DMS53 treated with DMSO at 0.1 percent for 48 hours (cell line): ENCODE results near the gene ARHGAP27.
"Not testable (repeated sequence)": the region's sequence is repeated elsewhere in the genome, so short reads cannot be mapped to it uniquely, and the experiment has no call there.

Experiments used
- DNase-seq: peaks from one replicate; lab custom pipeline; 2025; ENCODE audit not compliant: unreplicated experiment; lab: John Stamatoyannopoulos, UW

The ARHGAP27 gene

GRCh38 chr17:45446872-45447625 lies 14.4 kb upstream of the ARHGAP27 start:
- DNase-seq, result not testable (repeated sequence)

GRCh38 chr17:45445901-45446743 lies 13.5 kb upstream of the ARHGAP27 start:
- not testable (repeated sequence) for DNase-seq

DNA sequence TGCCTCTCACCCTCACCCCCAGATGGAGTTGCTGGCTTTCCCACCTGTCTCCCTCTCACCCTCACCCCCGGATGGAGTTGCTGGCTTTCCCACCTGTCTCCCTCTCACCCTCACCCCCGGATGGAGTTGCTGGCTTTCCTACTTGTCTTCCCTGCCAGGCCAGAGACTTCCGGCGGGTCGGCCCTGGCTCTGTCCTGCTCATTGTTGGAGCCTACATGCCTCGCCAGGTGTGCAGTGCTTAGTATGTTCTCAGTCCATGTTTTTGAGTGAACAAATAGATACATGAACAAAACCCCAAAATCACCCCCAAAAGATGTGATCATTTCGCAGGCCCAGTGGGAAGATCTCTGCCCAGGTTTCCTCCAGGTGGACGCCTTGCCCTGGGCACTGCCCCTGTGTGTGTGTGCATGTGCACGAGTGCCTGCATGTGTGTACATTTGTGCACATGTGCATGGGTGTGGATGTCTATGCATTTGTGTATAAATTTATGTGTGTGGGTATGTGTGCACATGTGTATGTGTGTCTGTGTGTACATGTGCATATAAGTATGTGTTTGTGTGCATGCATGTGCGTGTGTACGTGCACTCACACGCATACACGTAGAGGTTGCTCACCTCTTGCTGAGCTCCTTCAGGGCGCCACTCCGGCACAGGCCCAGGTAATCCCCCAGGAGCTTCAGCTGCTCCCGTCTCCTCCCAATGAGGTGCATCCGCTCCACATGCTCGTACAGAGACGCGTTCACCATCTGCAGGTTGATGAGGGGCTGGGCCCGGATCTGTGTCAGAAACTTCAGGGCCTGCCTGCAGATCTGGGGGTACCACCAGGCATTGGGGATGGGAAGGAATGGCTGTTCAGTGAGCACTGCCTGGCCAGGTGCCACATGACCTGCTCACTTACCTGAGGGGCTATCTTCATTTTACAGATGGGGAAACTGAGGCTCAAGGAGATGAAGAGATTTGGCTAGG lies 12.5 kb upstream of the ARHGAP27 start:
- DNase-seq, result not testable (repeated sequence)

DNA sequence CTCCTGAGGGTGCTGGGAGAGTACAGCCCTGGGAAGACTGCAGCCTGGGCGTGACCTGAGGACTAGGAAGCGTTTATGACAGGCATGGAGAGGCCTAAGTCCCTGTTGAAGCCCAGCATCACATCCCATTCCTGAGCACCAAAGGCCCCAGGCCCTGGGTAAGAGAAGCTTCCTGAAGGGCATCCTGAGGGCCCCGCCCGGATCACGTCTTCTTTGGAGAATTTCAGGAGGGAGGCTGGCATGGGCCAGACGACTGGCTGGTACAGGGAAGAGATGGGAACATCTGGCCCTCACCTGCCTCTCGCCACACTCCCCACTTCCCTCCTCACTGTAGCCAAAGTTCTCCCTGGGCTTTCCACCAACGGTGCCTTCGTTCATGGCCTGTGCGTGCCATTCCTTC lies 11.6 kb upstream of the ARHGAP27 start:
- DNase-seq, result not testable (repeated sequence)

- not testable (repeated sequence) for DNase-seq
Measured at GRCh38 chr17:45443371-45444260, 10.9 kb upstream of the ARHGAP27 start.

GRCh38 chr17:45441526-45442310 lies 9.0 kb upstream of the ARHGAP27 start:
- no peak for DNase-seq

- DNase-seq, result not testable (repeated sequence)
Measured at GRCh38 chr17:45440839-45441515, 8.3 kb upstream of the ARHGAP27 start.

DNA sequence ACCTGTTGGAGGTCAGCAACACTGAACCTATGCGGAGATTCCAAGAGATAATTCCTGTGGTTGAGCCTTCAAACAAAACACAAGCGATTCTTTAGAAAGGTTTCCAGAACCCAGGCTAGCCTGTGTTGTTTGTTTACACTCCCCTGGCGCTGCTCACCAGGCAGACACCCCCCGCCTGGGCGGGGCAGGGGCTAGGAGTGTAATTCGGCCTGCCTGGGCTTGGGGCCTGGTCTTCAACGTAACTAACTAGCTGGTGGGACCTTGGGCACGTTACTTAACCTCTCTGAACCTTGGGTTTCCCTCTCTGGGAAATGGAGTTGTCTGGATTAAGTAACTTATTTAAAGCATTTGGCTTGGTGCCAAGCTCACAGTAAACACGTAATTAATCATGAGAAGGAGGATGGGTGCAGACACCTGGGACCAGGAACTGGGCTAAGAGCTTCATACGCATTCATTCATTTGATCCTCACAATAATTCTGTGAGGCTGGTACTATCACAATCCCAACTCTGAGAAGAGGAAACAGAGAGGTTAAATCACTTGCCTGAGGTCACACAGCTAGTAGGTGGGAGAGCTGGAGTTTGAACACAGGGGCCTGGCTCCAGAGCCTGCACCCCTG lies 7.6 kb upstream of the ARHGAP27 start:
- no peak for DNase-seq

DNA sequence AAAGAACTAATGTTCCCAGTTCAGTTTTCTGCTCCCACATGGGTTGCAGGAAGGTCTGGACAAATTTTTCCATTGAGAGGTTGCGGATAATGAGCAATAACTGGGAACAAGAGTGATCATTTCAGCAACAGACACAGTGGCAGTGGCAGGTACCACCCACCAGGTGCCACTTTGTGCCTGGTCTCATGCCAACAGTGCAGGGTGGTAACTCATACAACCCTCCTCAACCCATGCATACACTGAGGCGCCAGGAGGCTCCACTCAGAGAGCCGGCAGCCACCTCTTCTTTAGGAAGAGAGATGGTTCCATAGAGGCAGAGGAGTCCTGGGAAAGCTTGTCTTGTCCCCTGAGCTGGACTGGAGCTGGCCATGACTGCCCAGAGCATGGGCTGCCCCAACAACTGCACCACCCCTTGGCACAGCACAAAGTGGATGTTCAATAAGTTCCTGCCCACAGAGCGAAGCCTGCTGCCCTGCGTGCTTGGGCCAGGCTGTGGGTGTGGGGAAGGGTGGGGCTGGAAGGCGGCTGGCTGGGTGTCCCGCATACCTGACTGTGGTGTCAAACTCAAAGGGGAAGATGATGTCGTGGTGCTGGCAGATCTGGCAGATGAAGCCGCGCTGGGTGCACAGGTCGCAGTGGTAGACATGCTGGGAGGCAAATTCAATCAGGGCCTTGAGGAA lies 6.4 kb upstream of the ARHGAP27 start:
- no peak for DNase-seq

- DNase-seq, result no peak
Measured at GRCh38 chr17:45437465-45438283, 5.0 kb upstream of the ARHGAP27 start.

DNA sequence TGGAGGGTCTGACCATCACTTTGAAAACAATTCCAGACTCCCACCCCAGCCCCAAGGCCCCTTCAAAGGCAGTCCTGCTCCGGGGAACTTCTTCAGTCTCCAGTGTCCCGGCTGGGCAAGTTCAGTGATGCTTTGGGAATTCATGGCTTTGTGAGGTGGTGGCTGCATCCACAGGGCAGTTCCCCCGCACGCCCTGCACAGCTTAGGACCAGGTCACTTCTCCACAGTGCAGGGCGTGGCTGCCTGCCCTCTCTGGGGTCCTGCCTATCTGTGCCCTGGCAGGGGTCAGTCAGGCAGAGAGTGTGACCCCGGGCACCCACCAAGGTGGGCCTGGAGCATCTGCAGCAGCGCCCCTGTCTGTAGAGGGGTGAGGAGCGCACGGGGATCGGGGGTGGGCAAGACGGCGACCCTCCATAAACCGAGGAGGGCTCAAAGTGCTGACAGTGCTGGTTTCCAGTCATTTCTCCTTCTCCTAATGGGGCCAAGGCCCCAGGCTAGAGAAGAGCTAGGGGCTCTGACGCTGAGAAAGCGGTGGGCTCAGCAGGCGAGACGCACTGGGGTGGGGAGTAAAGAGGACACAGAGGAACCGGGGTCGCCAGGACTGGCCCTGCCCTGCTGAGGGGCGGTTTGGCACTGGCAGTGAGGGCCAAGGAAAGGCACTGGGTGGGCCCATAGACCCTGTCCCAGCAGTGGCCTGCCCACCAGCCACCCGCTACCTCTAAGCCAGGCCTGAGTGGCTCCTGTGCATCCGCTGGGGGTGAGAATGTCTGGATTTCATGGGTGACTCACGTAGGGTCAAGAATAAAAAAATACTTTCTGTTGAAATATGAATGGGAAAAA lies 4.2 kb upstream of the ARHGAP27 start:
- no peak for DNase-seq

DNA sequence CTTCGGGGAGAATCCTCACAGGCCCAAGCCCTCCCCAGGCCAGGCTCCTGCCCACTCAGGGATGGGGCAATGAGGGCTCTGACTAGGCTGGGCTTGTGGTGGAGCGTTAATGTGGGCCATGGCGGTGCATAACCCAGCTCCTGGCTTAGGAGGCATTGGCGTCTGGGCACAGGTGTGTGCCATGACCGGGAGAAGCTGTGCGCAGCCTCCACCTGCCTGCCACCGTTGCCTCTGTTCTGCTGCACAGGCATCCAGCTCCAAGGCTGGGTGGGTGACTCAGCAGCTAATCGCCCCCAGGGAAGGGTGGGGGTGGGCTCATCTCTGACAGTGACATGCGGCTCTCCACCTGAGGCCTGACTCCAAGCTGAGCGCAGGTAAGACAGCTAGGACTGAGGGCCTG lies 3.5 kb upstream of the ARHGAP27 start:
- no peak for DNase-seq

DNA sequence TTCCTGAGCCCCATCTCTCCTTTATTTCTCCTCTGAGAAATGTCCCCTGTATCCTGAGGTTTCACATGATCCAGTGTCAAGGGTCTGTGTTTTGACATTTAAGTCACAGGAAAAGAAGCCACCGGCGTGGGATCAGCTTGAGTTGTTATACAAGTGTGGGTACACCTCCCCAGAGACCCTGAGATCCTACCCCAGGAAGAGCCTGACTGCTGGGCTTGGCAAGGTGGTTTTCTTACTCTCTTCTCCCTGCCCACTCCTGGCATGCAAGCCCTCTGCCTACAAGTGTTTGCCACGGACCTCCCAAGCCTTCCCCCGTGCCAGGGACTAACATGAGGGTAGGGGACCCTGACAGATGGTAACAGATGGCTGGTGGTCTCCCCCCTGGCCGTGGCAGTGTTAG lies 2.8 kb upstream of the ARHGAP27 start:
- DNase-seq, result no peak

- no peak for DNase-seq
Measured at GRCh38 chr17:45433159-45433535, 477 bp upstream of the ARHGAP27 start.

DNA sequence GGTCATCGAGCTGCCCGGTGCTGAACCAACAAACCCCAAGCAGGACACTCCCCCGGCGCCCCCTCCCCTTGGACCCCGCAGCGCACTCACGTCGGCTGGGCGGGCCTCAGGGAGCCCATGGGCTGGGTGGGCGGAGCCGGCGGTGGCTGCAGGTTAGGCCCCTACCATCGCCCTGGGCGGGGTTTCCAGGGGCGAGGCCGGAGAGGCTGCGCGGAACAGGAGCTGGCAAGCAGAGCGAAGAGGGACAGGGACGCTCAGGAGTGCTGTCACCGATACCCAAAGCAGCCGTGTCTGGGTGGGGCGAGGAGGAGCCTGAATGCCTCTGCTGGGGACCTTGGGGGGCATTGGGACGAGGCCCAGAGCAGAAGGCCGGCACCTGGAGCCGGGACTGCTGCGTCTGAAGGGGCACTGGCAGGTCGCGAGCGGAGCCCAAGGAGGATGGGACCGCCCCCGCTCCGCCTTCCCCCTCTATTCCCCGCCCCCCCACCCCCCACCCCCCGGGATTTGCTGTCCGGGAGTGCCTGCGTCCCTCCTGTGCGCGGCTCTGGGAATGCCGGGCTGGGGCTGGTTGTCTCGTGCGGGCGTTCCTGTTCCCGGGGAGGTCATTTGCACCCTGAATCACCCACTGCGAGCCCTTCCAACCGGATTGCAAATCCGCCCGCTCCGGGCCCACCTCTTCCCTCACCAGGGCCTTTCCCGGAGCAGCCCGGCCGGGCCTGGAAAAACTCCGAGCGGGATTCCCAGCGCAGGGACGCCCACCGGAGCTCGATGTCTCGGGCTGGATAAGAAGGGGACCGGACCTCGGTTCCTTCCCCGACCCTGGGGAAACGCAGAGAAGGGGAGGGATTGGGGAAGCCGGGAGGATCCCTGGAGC lies 902 bp downstream of the ARHGAP27 start:
- peak; percentile 81 for DNase-seq
